Glutamatergic neuron (in vitro differentiated cells): ENCODE data around the gene CFAP74. TPM values are rescaled to one million over a fixed set of nuclear protein-coding genes. Genes with fewer than 3 reads are reported as not detected.

Experiments
- DNase-seq: peaks from one replicate; pipeline ENCODE4 v3.0.0; 2022
- H3K27ac Mint-ChIP-seq: one replicate; pipeline ENCODE4 v1.8.0; 2020; ENCODE audit warnings: mild to moderate bottlenecking, mixed read lengths, inconsistent platforms; ENCODE audit not compliant: unreplicated experiment
- H3K27me3 Mint-ChIP-seq: one replicate; pipeline ENCODE4 v1.8.0; 2020; ENCODE audit warnings: mild to moderate bottlenecking, moderate library complexity, mixed read lengths, inconsistent platforms; ENCODE audit not compliant: unreplicated experiment
- H3K36me3 Mint-ChIP-seq: one replicate; pipeline ENCODE4 v1.8.0; 2020; ENCODE audit warnings: mild to moderate bottlenecking, mixed read lengths, inconsistent platforms; ENCODE audit not compliant: unreplicated experiment
- H3K4me1 Mint-ChIP-seq: one replicate; pipeline ENCODE4 v1.8.0; 2020; ENCODE audit warnings: mild to moderate bottlenecking, low read depth, mixed read lengths, inconsistent platforms; ENCODE audit not compliant: unreplicated experiment
- H3K4me3 Mint-ChIP-seq: one replicate; pipeline ENCODE4 v1.8.0; 2020; ENCODE audit warnings: mild to moderate bottlenecking, mixed read lengths, inconsistent platforms; ENCODE audit not compliant: unreplicated experiment
- H3K9me3 Mint-ChIP-seq: one replicate; pipeline ENCODE4 v1.8.0; 2020; ENCODE audit warnings: mild to moderate bottlenecking, moderate library complexity, mixed read lengths, inconsistent platforms; ENCODE audit not compliant: unreplicated experiment
- total RNA-seq: library from RNA; stranded (reverse); fragmentation: NEBNext Ultra II Directional; extraction: Animal tissue kit (Norgen Biotek cat#: 25700); gene quantifications from one replicate; pipeline ENCODE4 v1.2.1, GENCODE V29; 2021; ENCODE audit not compliant: unreplicated experiment
- TF ChIP-seq, protein P1 (sequence below): fragments of 200-600 bp; sonication (generic); IDR thresholded peaks from one replicate; pipeline ENCODE4 v1.5.0; 2021; ENCODE audit not compliant: partially characterized antibody, unreplicated experiment

The CFAP74 gene
- total RNA-seq, 1 donor from 2014 or later, result not detected

DNA sequence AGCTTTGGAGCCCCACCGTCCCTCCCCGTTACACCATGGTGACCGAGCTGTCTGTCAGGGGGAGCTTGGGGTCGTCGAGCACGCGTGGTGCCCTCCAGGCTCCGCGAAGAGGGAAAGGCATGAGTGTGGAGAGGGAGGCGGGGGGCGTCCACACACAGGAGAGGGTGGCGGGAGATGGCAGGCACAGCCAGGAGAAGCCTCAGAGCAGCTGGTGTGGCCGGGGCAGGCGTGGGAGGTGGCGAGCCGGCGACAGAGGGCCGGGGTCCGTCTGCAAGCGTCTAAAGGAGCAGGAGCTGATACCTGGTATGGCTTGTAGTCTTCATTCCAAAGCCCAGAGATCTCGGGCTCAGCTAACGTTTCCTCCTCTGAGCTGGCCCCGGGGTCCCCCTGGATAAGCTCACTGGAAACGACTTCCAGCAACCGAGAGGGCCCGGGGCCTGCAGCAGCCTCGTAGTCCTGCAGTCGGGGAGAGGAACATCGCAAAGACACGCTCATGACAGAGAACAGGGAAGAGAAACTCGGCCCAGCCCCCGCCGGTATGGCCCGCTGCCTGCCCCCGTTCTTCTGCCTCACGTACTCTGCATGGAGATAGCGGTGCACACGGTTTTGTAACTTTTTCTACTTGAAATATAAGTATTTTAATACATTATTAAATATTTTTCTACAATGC is 37.4 kb downstream of the CFAP74 start:
- Mint-ChIP-seq H3K4me3 (no peak overlapping the region), H3K27me3 (peaks cover 9% of the 10 kb centered on the region), H3K36me3 (peaks cover 5% of the 10 kb centered on the region), H3K9me3 (peaks cover 2% of the 10 kb centered on the region), H3K4me1 (no peaks in the 10 kb centered on the region), H3K27ac (no peak overlapping the region)
- TF ChIP-seq, protein P1, sequence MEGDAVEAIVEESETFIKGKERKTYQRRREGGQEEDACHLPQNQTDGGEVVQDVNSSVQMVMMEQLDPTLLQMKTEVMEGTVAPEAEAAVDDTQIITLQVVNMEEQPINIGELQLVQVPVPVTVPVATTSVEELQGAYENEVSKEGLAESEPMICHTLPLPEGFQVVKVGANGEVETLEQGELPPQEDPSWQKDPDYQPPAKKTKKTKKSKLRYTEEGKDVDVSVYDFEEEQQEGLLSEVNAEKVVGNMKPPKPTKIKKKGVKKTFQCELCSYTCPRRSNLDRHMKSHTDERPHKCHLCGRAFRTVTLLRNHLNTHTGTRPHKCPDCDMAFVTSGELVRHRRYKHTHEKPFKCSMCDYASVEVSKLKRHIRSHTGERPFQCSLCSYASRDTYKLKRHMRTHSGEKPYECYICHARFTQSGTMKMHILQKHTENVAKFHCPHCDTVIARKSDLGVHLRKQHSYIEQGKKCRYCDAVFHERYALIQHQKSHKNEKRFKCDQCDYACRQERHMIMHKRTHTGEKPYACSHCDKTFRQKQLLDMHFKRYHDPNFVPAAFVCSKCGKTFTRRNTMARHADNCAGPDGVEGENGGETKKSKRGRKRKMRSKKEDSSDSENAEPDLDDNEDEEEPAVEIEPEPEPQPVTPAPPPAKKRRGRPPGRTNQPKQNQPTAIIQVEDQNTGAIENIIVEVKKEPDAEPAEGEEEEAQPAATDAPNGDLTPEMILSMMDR, result no peak
- no peak for DNase-seq

GRCh38 chr1:1965546-1965945 is 38.0 kb downstream of the CFAP74 start:
- H3K4me3 Mint-ChIP-seq, result no peak overlapping the region
- TF ChIP-seq, protein P1, result no peak
- no peaks in the 10 kb centered on the region for H3K4me1 Mint-ChIP-seq
- no peak for DNase-seq
- H3K36me3 Mint-ChIP-seq, result peaks cover 5% of the 10 kb centered on the region
- peaks cover 7% of the 10 kb centered on the region for H3K27me3 Mint-ChIP-seq
- H3K27ac Mint-ChIP-seq, result no peak overlapping the region
- H3K9me3 Mint-ChIP-seq, result peaks cover 2% of the 10 kb centered on the region

- Mint-ChIP-seq H3K27ac (no peak overlapping the region), H3K4me3 (no peak overlapping the region), H3K36me3 (peaks cover 5% of the 10 kb centered on the region), H3K27me3 (peaks cover 7% of the 10 kb centered on the region), H3K4me1 (no peaks in the 10 kb centered on the region), H3K9me3 (peaks cover 2% of the 10 kb centered on the region)
- no peak for DNase-seq
- TF ChIP-seq, protein P1, result no peak
Measured at GRCh38 chr1:1964811-1965210, 38.8 kb downstream of the CFAP74 start.

GRCh38 chr1:1963570-1963969 is 40.0 kb downstream of the CFAP74 start:
- Mint-ChIP-seq H3K27me3 (peaks cover 7% of the 10 kb centered on the region), H3K9me3 (peaks cover 4% of the 10 kb centered on the region), H3K4me1 (no peaks in the 10 kb centered on the region), H3K27ac (no peak overlapping the region), H3K36me3 (peaks cover 5% of the 10 kb centered on the region), H3K4me3 (no peak overlapping the region)
- TF ChIP-seq, protein P1, result no peak
- no peak for DNase-seq

DNA sequence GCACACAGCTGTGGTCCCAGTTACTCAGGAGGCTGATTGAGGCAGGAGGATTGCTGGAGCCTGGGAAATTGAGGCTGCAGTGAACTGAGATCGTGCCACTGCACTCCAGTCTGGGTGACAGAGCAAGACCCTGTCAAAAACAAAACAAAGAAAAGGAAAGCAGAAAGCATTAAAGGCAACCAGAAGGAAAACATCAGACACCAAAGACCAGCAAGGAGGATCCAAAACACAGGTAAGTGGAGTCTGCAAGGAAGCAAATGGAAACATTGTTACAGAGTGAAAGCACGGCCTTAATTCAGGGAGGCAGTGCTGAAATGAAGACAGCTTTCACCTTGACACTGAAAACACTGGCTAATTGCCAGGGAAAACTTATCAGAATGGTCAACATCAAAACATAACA is 40.8 kb downstream of the CFAP74 start:
- H3K4me3 Mint-ChIP-seq, result no peak overlapping the region
- H3K36me3 Mint-ChIP-seq, result peaks cover 1% of the 10 kb centered on the region
- no peak for DNase-seq
- TF ChIP-seq, protein P1, result no peak
- peaks cover 4% of the 10 kb centered on the region for H3K27me3 Mint-ChIP-seq
- peaks cover 2% of the 10 kb centered on the region for H3K9me3 Mint-ChIP-seq
- H3K4me1 Mint-ChIP-seq, result no peaks in the 10 kb centered on the region
- no peak overlapping the region for H3K27ac Mint-ChIP-seq
